GM19351 (cell line): ENCODE measurements around the gene DPYSL3.

ENCODE experiments used
- ATAC-seq: cut with Tn5 transposase; IDR thresholded peaks from one replicate; pipeline ENCODE4 v1.9.1; 2021; ENCODE audit warnings: mild to moderate bottlenecking, moderate library complexity; ENCODE audit not compliant: unreplicated experiment

DPYSL3 gene

GRCh38 chr5:147515269-147515668 is 5.4 kb upstream of the DPYSL3 start:
- no peak for ATAC-seq

GRCh38 chr5:147512659-147513379 is 3.0 kb upstream of the DPYSL3 start:
- ATAC-seq, result no peak

GRCh38 chr5:147510885-147511284 is 1.0 kb upstream of the DPYSL3 start:
- no peak for ATAC-seq

- ATAC-seq, result no peak
Observed at GRCh38 chr5:147509041-147509709, 693 bp downstream of the DPYSL3 start.

GRCh38 chr5:147508711-147509040 is 1.2 kb downstream of the DPYSL3 start:
- no peak for ATAC-seq

- ATAC-seq, result no peak
Observed at GRCh38 chr5:147507480-147508126, 2.3 kb downstream of the DPYSL3 start.

GRCh38 chr5:147504535-147504934 is 5.3 kb downstream of the DPYSL3 start:
- no peak for ATAC-seq

- no peak for ATAC-seq
Observed at GRCh38 chr5:147504011-147504410, 5.9 kb downstream of the DPYSL3 start.

GRCh38 chr5:147490989-147491388 is 18.9 kb downstream of the DPYSL3 start:
- no peak for ATAC-seq

- no peak for ATAC-seq
Observed at GRCh38 chr5:147487031-147487750, 22.7 kb downstream of the DPYSL3 start.

- no peak for ATAC-seq
Observed at GRCh38 chr5:147485814-147486213, 24.1 kb downstream of the DPYSL3 start.

GRCh38 chr5:147485046-147485445 is 24.8 kb downstream of the DPYSL3 start:
- ATAC-seq, result no peak

GRCh38 chr5:147484708-147485020 is 25.2 kb downstream of the DPYSL3 start:
- no peak for ATAC-seq

GRCh38 chr5:147483961-147484707 is 25.7 kb downstream of the DPYSL3 start:
- ATAC-seq, result no peak

- no peak for ATAC-seq
Observed at GRCh38 chr5:147483188-147483790, 26.6 kb downstream of the DPYSL3 start.

- ATAC-seq, result no peak
Observed at GRCh38 chr5:147482706-147483180, 27.1 kb downstream of the DPYSL3 start.

GRCh38 chr5:147481874-147482705 is 27.8 kb downstream of the DPYSL3 start:
- peak; percentile 86 for ATAC-seq

GRCh38 chr5:147481376-147481775 is 28.5 kb downstream of the DPYSL3 start:
- peak; percentile 21 for ATAC-seq

GRCh38 chr5:147479949-147480348 is 29.9 kb downstream of the DPYSL3 start:
- no peak for ATAC-seq

- ATAC-seq, result peak; percentile 27
Observed at GRCh38 chr5:147479444-147479843, 30.4 kb downstream of the DPYSL3 start.
